Measurements from ENCODE around the gene PCDH8.
A peak's percentile ranks its signal among the peaks of the same experiment; 100 is the strongest.

PCDH8 gene

DNA sequence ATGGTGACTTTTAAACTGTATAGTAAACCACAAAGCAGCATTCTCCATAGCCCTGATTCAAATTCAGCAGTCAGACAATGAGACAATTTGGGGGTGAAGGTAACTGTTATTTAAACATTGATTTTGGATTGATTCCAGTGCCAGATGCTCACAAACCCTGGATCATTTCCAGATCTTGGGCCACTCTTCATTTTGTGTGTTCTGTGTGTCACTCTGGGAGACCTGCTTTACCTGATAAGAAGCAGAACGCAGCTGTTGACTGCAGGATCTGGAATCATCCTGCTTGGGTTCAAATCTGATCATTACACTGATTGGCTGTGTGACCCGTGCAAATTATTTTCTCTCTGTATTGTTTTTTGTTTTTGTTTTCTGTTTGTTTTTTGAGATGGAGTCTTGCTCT is 4.0 kb upstream of the PCDH8 start:
- peaks cover 2% of the 10 kb centered on the region; the same call in 1 of the 2 replicates for H3K4me1 ChIP-seq
- TF ChIP-seq, protein P1, sequence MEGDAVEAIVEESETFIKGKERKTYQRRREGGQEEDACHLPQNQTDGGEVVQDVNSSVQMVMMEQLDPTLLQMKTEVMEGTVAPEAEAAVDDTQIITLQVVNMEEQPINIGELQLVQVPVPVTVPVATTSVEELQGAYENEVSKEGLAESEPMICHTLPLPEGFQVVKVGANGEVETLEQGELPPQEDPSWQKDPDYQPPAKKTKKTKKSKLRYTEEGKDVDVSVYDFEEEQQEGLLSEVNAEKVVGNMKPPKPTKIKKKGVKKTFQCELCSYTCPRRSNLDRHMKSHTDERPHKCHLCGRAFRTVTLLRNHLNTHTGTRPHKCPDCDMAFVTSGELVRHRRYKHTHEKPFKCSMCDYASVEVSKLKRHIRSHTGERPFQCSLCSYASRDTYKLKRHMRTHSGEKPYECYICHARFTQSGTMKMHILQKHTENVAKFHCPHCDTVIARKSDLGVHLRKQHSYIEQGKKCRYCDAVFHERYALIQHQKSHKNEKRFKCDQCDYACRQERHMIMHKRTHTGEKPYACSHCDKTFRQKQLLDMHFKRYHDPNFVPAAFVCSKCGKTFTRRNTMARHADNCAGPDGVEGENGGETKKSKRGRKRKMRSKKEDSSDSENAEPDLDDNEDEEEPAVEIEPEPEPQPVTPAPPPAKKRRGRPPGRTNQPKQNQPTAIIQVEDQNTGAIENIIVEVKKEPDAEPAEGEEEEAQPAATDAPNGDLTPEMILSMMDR (IDR thresholded peaks at IDR 0.05; ENCODE audit: low read depth, low read length) = no peak
- H3K27me3 ChIP-seq = peaks cover 24% of the 10 kb centered on the region
- H3K4me3 ChIP-seq (ENCODE audit: low read depth, low read length) = no peak overlapping the region
- H3K9me3 ChIP-seq = peaks cover 6% of the 10 kb centered on the region; the same call in 1 of the 2 replicates
- DNase-seq = peak; percentile 15
- H3K36me3 ChIP-seq = no peaks in the 10 kb centered on the region

DNA sequence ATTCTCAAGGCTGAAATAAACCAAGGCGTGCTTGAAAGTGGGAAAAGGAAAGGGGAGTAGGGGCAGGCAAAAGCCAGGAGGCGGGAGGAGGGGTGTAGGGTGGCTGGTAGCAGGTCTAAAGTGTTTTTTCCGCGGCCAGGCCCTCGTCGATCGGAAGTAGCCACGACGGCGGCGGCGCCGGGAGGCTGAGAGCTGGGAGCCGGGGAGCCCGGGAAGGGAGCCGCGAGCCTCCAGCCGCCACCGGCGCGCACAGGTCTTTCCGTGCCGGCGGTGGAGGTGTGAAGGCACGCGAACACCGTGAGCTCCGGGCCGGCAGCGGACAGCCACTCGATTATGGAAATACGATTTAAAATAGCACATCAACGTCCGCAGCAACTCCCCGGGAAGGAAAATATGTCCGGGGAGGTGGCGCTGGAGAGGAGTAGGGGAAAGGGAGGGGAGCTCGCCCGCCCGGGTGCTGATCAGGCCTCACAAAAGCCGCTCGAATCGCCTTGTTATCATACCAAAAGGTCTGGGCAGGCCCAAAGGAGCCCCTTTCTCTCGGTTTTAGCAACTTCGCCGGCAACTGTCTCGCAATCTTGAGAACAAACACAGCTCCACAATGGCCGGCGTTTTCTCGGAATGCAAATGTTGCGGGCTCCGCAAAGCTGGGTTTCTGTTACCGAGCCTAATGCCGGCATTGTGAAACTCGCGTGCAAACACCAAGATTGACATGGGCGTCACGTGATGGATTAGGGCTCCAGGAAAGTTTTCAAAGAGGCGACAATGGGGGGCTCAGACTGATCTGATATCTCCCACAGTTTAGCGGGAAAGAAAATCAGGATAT is 2.9 kb upstream of the PCDH8 start:
- Histone ChIP-seq H3K9me3 (peaks cover 8% of the 10 kb centered on the region; the same call in 1 of the 2 replicates), H3K4me3 (ENCODE audit: low read depth, low read length) (peak overlapping the region; percentile 79), H3K4me1 (peaks cover 2% of the 10 kb centered on the region; the same call in 1 of the 2 replicates), H3K36me3 (no peaks in the 10 kb centered on the region), H3K27me3 (peaks cover 35% of the 10 kb centered on the region)
- DNase-seq = peak; percentile 45
- TF ChIP-seq, protein P1 (IDR thresholded peaks at IDR 0.05; ENCODE audit: low read depth, low read length) = peak; percentile 12; the same call in 1 of the 2 replicates

DNA sequence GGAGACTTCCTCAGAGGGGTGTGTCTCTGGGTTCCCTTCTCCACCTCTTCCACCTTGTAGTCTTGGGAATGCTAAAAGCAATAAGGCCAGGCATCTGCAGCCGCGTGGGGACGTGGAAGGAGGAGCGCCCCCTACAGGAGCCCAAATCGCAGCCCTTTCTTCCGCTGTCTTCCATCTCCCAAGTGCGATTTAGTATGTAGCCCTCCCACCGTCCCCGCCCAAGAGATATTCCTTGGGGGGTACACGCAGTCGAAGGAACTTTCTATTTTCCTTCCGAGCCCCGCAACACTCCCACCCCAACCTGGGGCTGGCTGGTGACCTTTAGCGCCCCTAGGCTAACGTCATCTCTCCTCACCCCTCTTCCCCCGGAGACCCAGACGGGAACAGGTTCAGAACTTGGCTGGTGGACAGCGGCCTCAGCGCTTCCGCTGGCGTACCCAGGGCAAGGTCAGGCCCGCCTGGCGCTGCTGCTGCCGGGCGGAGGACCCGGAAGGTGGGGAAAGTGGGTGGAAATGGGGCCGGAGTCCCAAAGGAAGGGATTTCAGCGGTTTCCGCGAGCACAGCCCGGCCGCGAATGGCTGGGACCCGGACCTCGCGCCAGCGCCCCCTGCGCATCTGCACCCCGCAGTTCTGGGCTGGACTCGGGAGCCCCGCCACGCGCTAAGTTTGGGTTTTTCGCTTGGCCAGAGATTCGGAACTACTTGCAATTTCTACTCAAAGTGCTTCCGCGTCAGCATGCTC is 2.1 kb upstream of the PCDH8 start:
- DNase-seq = peak; percentile 68
- Histone ChIP-seq H3K9me3 (peaks cover 8% of the 10 kb centered on the region; the same call in 1 of the 2 replicates), H3K27me3 (peaks cover 43% of the 10 kb centered on the region), H3K4me3 (ENCODE audit: low read depth, low read length) (peak overlapping the region; percentile 79), H3K36me3 (no peaks in the 10 kb centered on the region), H3K4me1 (peaks cover 2% of the 10 kb centered on the region; the same call in 1 of the 2 replicates)
- TF ChIP-seq, protein P1 (IDR thresholded peaks at IDR 0.05; ENCODE audit: low read depth, low read length) = peak; percentile 83

DNA sequence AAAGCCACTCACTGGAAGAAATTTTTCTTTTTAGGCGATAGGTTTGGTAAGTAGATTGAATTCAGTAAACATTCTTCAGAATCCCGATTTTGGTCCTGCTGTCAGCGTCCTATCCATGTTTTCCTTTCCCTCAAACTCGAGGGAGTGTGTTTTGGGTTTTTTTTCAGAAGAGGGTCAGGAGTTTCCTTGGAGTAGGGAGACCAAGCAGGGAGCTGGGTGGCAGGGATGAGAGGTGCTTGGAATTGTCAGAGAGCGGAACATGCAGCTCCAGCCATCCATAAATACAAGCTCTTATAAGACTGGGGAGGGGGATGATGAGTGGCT is 1.6 kb upstream of the PCDH8 start:
- Histone ChIP-seq H3K9me3 (peaks cover 8% of the 10 kb centered on the region; the same call in 1 of the 2 replicates), H3K4me1 (peaks cover 2% of the 10 kb centered on the region; the same call in 1 of the 2 replicates), H3K4me3 (ENCODE audit: low read depth, low read length) (peak overlapping the region; percentile 79), H3K36me3 (no peaks in the 10 kb centered on the region), H3K27me3 (peaks cover 48% of the 10 kb centered on the region)
- no peak for DNase-seq
- TF ChIP-seq, protein P1 (IDR thresholded peaks at IDR 0.05; ENCODE audit: low read depth, low read length) = no peak

DNA sequence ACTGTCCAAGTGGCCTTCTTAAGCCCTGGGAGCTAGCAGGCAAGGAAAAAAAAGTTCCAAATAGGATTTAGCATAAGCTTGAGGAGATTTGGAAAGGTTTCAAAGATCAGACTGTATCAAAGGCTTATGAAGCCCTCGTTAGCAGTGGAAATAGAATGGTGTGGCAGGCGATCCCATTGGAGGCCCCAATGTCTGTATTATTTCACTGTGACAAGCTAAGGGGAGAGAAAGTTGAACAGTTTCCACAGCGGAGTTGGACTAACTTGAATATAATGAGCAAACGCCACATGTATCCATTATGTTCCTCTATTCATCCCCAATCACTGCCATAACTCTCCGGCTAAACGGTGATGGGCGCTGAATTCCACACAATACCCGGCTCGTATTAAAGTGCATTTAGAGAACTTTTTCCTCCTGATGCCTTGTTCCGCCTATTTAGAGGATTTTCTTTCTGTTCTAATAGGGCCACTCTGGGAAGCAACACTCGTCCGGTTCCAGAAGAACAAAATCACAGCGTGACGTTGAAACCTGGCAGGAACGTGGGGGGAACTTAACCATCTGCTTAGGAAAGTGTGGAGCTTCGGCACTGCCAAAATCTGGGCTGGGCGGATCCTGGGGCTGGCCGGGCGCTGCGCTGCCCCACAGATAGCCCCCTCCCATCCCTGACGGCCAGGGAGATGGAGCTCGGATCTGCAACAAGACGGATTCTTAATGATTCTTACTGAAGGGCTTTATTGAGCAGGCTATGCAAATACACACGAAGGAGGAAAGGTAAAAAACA is 1.0 kb upstream of the PCDH8 start:
- DNase-seq = no peak
- H3K4me3 ChIP-seq (ENCODE audit: low read depth, low read length) = peak overlapping the region; percentile 79
- peaks cover 54% of the 10 kb centered on the region for H3K27me3 ChIP-seq
- H3K4me1 ChIP-seq = peaks cover 2% of the 10 kb centered on the region; the same call in 1 of the 2 replicates
- TF ChIP-seq, protein P1 (IDR thresholded peaks at IDR 0.05; ENCODE audit: low read depth, low read length) = no peak
- H3K36me3 ChIP-seq = no peaks in the 10 kb centered on the region
- H3K9me3 ChIP-seq = peaks cover 8% of the 10 kb centered on the region; the same call in 1 of the 2 replicates

Measured in BE2C (cell line).